NCI-H146 treated with DMSO at 0.1 percent for 48 hours (cell line): Measurements from ENCODE around the gene DUS2.
A peak's percentile ranks its signal among the peaks of the same experiment; 100 is the strongest.
"Not testable (repeated sequence)": the region's sequence is repeated elsewhere in the genome, so short reads cannot be mapped to it uniquely, and the experiment has no call there.

Source experiments
- DNase-seq: peaks from one replicate; lab custom pipeline; 2025; ENCODE audit not compliant: unreplicated experiment; lab: John Stamatoyannopoulos, UW

Gene DUS2

DNA sequence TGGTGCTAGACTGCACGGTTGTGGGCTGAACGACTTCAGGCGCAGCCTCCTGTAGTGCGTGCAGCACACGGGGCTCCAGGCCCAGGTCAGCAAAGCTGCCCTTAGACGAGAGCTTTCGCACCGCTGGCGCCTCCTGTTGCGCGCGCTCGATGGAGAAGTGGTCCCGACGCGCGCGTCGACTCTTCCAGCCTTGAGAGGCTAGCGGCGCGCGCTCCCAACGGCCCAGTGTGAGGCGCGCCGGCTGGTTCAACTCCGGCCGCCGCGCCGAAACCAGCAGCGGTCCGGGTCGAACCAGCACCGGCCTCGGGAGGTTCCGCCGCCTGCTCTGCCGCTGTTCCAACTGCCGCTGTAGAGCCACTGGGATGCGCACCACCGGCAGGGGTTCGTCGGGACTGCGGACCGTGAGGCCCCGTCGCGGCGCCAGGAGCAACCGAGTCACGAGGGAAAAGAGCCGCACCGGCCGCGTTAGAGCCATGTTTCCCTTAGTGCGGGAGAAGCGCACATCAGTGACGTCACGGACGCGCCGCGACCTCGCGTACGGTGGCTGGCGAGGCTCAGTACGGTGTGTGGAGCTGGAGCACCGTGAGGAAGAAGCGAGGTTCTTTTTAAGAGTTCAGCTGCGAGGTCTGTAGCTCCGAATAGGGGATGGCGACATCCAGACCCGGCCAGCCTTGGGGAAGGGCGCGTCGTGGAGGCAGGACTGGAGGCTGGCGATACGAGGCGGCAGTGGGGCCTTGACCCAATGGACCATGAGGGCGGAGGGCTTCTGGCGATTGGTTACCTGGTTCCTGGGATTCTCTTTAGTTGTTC, at the start of gene DUS2, which contains the start of gene DDX28:
DUS2 (plus strand) TSS at position 557 of the 810 bp plus-strand sequence. CDS start 14,740 bp downstream, outside the sequence.
DDX28 (minus strand) TSS at position 505 of the 810 bp plus-strand sequence; CDS start at position 475, 30 bp downstream.
- DNase-seq = peak; percentile 33

DNA sequence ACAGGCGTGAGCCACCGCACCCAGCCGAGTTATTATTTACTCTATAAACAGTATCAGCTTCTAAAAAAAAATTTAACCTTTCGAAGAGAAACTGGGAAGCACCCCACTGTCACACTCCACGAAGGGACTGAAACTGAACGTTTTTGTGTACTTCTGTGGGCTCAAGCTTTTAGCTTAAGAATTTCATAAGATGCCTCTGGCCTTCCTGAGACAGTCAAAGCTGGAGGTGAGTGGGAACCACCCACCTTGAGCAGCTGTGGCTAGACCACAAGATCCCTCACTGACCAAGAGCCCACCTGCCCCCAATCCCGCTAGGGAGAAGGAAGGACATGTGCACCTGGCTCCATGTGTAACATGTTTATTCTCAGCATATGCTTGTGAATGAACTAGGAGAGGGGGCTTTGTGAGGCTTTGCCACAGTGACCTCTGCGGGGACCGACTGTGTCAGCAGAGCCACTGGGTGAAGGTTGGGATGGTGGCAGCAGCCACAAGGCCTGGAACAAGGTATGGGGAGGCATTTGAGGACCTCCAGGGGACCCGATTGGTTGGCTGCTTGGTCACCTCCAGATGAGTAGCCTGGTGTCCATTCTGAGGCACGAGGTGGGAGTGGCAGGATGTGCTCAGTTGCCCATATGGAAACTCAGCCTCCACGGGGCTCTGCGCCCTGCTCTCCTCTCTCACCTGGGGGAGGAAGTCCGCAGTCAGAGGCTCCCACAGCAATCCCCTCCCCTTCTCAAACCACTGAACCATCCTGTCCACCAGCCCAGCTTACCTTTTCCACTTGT, 47.6 kb upstream of the DUS2 start:
- no peak for DNase-seq

DNA sequence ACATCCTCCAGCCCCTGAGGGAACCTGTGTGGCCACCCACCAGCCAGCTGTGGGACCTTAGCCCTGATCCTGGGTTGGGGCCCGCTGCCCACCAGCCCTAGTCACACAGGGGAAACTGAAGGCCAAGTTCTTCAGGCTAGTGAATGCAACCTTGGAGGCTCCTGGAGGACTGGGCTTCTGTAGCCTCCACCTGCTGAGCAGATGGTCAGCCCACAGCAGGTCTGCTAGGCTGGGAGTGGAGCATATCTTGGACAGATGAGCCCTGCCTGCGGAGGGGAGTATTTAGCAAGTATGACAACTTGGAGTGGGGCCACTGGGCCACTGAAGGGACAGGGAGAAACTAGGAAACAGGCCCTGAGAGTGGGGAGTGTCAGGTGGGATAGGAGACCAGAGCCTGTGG, 46.9 kb upstream of the DUS2 start:
- DNase-seq = no peak

DNA sequence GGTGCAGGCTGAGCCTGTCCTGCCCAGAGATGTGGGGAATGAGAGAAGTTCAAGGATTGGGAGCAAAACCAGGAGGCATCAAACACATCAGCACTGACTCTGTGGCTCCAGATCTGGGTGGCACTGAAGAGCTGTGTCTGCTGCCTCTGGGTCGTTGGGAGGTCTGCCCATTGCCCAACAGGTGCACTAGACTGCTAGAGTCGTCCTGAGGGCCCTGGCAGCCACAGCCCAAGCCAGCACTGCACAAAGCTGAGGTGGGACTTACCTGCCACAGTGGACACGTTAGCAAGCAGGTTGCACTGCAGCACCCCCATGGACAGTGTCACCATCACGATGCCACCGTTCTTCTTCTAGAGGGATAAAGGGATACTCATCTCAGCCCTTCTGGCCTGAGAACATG, 46.1 kb upstream of the DUS2 start:
- no peak for DNase-seq

DNA sequence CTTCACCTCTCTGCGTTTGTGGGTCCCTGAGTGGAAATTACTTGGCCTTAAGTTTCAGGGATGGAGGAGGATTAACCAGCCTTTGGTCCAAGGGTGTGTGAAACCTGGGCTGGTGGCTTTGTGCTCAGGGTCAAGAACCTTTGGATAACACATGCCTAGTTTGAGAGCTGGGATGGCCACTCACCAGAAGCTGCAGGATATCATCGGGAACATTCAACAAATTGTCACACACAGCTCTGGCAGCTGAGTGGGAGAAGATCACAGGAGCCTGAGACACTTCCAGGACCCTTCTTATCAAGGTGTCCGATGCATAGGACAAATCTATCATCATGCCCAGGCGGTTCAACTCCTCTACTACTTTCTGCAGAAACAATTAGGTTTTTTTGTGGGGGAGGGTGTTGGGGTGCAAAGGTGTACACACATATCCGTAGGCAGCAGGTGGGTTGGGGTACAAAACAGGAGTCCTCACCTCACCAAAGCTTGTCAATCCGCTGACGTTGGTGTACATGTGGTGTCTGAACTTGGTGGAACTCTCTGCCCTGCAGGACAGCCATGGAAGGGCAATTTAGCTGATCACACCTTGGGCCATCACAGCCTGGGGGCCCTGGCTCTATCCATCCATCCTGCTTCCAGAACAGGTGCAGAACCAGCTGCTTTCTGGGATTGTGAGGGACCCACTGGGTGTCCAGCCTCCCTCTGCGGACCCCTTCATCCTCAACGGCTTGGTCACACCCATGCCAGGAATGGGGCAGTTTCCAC, 45.4 kb upstream of the DUS2 start:
- DNase-seq = no peak

DNA sequence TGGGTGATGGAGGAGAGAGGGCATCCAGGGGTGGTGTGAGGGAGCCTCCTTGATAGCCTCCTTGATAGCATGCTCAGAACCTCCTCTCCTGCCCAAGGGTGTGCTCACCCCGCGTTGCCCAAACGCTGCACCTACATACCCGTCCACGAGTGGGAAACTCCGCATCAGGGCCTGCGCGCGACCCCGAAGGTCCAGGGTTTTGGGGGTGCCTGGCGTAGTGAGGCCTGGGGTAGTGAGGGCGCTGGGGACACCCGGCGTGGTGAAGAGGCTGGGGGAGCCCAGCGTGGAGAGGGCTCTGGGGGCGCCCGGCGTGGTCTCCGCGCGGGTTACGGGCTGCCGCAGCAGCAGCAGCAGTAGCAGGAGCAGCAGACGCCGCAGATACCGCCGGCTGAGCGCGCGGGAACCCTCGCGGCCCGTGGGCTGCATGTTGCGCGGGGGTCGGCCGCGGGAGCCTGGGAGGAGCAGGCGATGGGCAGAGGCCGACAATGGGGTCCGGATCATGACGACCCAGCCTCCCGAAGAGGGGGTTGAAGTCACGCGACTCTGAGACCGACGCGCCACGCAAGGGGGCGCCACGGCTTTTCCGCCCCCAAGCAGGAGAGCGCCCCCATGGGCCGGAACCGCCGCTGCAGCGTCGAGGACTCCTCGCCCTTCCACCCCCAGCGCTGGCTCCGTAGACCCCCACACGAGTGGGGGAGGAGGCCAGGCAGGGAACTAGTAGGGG, 43.0 kb upstream of the DUS2 start, which contains the start of gene DPEP3:
DPEP3 (minus strand) TSS at position 545 of the 724 bp plus-strand sequence; CDS start at position 426, 119 bp downstream.
- no peak for DNase-seq

DNA sequence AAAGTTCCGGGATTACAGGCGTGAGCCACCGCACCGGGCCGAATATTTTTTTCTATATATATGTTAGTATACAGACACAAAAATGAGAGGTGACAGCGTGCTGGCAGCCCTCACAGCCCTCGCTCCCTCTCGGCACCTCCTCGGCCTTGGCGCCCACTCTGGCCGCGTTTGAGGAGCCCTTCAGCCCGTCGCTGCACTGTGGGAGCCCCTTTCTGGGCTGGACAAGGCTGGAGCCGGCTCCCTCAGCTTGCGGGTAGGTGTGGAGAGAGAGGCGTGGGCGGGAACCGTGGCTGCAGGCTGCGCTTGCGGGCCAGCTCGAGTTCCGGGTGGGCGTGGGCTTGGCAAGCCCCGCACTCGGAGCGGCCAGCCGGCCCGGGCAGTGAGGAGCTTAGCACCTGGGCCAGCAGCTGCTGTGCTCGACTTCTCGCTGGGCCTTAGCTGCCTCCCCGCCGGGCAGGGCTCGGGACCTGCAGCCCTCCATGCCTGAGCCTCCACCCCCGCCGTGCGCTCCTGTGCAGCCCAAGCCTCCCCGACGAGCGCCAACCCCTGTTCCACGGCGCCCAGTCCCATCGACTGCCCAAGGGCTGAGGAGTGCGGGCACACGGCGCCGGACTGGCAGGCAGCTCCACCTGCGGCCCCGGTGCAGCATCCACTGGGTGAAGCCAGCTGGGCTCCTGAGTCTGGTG, 40.9 kb upstream of the DUS2 start:
- no peak for DNase-seq

DNA sequence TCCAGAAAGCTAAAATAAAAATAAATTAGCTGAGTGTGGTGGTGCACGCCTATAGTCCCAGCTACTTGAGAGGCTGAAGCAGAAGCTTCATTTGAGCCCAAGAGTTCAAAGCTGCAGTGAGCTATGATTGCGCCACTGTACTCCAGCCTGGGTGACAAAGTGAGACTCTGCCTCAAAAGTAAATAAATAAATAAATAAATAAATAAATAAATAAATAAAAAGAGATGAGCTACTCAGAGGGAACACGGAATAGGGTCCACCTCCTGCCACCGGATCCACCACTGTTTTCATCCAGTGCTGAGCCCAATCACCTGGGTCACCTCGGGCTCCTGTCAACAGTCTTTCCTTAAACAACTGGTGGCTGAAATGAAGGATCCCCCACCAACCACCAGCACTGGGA, 36.1 kb upstream of the DUS2 start:
- no peak for DNase-seq

DNA sequence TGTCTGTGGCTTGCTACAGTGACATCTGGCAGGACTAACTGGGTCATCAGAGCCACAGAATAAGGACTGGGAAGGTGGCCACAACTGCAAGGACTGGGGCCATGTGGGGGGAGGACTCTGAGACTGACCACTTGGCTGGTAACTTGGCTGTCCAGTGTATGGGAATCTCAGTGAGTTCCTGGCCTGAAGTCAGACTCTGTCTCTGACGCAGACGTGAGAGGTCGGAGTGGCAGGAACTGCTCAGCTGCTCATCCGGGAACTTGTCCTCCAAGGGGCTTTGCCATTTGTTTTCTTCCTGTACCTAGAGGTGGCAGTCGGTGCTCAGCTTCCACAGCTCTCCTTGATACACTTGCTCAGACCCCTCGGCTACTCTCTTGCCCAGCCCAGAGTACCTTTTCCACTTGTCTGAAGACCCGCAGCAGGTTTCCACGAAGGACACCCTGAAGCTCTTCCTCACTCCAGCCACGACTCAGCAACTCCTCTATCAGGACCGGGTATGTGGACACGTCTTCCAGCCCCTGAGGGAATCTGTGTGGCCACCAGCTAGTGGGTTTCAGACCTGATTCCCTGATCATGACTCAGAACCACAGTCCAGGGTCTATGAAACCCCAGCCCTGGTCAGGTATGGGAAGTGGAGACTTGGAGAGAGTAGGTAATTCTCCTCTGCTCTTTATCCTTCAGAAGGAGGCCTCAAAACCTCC, 35.5 kb upstream of the DUS2 start:
- DNase-seq = no peak

DNA sequence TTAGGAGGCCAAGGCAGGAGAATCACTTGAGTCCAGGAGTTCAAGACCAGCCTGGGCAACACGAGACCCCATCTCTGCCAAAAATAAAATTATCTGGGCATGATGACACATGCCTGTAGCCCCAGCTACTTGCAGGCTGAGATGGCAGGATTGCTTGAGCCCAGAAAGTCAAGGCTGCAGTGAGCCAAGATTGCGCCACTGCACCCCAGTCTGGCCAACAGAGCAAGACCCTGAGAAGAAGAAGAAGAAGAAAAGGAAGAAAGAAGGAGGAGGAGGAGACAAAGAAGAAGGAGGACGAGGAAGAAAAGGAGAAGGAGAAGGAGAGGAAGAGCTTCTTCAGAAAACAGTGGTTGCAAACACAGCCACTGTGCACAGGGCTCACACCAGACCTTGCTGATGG, 34.4 kb upstream of the DUS2 start:
- no peak for DNase-seq

DNA sequence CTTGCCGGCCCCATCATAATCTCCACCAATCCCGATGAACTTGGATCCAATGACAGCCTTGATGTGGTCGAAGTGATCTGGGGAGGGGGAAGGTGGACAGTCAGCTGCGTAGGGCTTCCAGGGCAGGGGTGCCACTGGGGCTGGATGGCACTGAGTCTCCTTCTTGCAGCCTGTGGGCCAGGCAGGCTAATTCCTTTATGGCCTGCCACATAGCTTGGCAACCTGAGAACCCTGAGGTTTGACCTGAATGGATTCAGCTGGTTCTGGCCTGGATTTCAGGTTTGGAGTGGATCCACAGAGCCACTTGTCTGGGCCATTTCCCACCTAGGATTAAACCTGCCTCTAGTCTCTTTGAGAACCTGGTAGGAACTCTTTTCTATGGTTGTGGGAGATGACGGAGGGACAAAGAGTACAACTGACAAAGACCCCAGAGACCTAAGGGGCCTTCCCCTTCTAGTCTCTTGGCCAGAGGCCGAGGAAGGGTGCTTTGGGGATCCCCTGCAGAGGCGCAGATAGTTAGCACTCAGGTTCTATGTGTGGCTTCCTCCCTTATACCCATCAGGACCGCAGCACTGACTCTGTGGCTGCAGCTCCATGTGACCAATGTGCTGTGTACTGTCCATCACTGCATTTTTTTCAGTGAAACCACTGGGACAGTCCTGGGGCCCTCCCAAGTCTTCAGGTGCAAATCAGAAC, 33.6 kb upstream of the DUS2 start:
- no peak for DNase-seq

DNA sequence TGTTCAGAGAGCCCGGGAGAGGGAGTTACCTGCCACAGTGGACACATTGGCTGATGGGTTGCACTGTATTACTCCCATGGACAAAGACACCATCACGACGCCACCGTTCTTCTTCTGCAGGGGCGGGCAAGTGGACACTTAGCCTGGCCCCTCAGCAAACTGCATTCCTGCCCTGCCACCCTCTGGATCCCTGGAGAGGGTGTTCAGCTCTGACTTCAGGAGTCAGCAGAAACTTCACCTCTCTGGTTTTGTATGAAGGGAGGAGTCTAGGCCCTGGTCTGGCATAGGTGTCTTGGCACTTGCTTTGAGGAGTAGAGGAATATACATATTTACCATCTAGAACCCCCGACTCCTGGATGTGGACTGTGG, 33.1 kb upstream of the DUS2 start:
- DNase-seq = no peak

DNA sequence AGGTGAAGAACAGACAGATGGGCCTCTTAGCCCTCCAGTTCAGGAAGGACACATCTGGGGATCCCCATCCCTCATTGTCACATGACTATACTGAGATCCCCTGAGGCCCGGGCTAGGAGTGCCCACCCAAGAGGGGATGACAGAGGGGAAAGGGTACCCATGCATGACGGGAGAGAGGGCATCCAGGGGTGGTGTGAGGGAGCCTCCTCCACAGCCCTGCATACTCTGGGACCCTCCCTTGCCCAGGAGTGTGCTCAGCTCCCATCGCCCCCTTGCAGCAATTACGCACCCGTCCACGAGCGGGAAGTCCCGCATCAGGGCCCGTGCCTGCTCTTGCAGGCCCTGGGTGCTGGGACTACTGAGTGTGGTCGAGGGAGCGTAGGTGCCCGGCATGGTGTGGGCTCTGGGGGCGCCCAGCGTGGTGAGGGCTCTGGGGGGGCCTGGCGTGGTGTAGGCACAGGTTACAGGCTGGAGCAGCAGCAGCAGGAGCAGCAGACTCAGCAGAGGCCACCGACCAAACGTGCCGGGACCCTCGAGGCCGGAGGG, 30.4 kb upstream of the DUS2 start:
- DNase-seq = no peak

DNA sequence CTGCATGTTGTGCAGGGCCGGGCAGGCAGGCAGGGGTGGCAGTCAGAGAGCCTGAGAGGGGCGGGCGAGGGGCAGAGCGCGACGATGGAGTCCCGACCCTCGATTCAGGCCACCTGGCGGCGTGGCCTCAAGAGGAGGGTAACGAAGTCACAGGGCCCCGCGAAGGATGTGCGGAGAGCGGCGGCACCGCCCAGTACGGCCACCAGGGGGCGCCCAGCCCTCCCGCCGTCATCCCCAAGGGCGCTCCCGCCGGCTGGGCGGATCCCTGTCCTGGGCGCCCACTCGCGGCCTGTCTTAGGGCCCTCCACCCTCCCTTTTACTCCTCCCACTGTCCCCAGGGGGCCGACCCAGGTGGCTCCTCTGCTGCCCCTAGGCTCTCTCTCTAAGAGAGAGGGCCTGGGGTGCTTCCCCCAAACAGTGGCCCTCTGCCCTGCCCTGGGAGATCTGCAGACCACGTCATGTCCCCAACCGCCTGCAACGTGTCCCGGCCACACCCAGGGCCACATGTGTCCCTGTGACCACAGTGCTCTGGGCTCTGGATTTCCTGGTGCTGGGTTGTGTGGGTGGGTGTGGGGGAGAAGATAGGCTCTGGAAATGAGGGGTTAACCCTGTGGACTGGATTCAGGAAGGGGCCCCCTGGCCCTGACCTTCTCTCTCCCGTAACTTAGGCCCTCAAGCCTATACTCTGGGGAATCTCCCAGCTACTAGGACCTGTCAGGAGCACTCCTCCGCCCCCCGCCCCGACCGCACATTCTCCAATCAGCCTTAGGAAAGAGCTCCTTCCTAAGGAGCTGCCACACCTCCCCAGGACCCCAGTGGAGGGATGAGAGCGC, 29.7 kb upstream of the DUS2 start:
- DNase-seq = peak; percentile 7

DNA sequence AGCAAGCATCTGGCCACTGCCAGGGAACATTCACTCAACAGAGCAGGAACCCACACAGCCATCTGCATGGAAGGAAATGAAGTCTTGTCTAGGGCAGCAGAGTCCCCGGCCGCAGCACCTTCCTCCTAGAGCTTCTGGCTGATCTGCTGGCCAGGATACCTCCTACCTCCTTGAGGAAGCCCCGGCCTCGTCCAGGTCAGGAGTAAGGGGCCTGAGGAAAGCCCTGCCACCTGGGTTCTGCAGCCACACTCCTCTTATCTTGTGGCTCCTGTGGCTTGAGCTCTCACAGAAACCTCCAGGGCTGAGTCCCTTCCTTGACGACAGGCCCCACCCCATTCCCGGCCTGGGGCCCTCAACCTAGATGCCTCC, 29.1 kb upstream of the DUS2 start:
- DNase-seq = not testable (repeated sequence)

DNA sequence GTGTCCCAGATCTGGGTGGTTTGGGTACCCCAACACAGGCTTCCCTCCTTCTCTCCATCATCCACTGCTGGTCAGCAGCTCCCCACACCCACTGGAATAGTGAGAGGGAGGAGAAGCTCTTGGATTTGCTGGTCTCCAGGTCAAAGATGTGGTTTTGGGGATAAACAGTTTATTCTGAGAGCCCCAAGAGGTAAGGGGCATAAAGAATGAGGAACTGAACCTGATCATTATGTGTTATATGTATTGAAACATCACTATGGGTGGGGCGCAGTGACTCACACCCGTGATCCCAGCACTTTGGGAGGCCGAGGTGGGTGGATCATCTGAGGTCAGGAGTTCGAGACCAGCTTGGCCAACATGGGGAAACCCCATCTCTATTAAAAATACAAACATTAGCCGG, 27.7 kb upstream of the DUS2 start:
- no peak for DNase-seq

DNA sequence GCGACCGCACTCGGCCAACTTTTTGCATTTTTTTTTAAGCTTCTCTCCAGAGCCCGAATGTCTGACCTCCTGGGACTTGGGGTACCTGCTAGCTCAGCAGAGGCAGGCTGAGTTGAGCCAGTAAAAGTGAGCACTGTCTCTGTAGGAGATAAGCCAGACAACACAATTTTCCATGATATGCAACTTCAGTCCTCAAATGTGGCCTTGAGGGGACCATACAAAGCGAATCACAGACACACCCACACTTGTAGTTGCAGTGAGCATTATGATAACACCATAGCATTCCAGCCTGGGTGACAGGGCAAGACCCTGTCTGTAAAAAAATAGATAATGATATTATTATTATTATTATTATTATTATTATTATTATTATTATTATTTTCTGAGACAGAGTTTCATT, 26.4 kb upstream of the DUS2 start:
- no peak for DNase-seq

DNA sequence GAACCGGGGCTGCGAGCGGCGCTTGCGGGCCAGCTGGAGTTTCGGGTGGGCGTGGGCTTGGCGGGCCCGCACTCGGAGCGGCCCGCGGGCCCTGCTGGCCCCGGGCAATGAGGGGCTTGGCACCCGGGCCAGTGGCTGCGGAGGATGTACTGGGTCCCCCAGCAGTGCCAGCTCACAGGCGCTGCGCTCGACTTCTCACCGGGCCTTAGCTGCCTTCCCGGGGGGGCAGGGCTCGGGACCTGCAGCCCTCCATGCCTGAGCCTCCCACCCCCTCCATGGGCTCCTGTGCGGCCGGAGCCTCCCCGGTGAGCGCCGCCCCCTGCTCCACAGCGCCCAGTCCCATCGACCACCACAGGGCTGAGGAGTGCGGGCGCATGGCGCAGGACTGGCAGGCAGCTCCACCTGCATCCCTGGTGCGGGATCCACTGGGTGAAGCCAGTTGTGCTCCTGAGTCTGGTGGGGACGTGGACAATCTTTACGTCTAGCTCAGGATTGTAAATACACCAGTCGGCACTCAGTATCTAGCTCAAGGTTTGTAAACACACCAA, 24.8 kb upstream of the DUS2 start:
- DNase-seq = not testable (repeated sequence)
